GM12864 (cell line): Measurements from ENCODE around the gene IFFO2.

Source experiments
- DNase-seq: peaks from one replicate; pipeline ENCODE4 v3.0.0-alpha.2; 2011; ENCODE audit warnings: low read depth
- H3K4me3 ChIP-seq: 2 replicates; pipeline ENCODE4 v1.5.1; 2011; ENCODE audit warnings: mild to moderate bottlenecking, low read depth, low read length, control low read depth
- TF ChIP-seq, protein P1 (sequence below): IDR thresholded peaks from 2 replicates; pipeline ENCODE4 v1.5.1; 2011; ENCODE audit warnings: low read depth, mild to moderate bottlenecking, moderate library complexity, low read length, control low read depth, inconsistent platforms; ENCODE audit errors: missing control alignments

IFFO2 gene

GRCh38 chr1:18877282-18877681 is 79.2 kb downstream of the IFFO2 start:
- no peak for DNase-seq
- TF ChIP-seq, protein P1, sequence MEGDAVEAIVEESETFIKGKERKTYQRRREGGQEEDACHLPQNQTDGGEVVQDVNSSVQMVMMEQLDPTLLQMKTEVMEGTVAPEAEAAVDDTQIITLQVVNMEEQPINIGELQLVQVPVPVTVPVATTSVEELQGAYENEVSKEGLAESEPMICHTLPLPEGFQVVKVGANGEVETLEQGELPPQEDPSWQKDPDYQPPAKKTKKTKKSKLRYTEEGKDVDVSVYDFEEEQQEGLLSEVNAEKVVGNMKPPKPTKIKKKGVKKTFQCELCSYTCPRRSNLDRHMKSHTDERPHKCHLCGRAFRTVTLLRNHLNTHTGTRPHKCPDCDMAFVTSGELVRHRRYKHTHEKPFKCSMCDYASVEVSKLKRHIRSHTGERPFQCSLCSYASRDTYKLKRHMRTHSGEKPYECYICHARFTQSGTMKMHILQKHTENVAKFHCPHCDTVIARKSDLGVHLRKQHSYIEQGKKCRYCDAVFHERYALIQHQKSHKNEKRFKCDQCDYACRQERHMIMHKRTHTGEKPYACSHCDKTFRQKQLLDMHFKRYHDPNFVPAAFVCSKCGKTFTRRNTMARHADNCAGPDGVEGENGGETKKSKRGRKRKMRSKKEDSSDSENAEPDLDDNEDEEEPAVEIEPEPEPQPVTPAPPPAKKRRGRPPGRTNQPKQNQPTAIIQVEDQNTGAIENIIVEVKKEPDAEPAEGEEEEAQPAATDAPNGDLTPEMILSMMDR, result no peak
- H3K4me3 ChIP-seq, result no peak overlapping the region

- TF ChIP-seq, protein P1, result no peak
- H3K4me3 ChIP-seq, result no peak overlapping the region
- DNase-seq, result no peak
These were observed 80.3 kb downstream of the IFFO2 start for GRCh38 chr1:18876210-18876609.

DNA sequence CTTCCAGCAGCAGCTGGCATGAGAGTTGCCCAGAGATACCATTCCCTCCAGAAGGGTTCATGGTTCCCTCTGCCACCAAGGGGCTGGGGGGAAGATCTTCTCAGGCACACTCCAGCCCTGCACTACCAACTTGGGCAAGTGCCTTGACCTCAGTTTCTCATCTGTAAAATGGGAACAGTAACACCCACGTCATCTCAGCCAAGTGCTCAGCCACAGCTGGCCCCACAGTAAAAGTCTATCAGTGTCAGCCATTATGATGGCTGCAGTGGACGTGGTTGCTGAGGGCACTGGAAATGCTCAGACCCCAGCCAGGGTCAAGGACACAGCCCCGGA is 80.7 kb downstream of the IFFO2 start:
- H3K4me3 ChIP-seq, result no peak overlapping the region
- TF ChIP-seq, protein P1, result no peak
- DNase-seq, result no peak

- peak; percentile 58 for DNase-seq
- TF ChIP-seq, protein P1, result peak; percentile 94
- H3K4me3 ChIP-seq, result no peak overlapping the region
These were observed 81.2 kb downstream of the IFFO2 start for GRCh38 chr1:18875107-18875795.

DNA sequence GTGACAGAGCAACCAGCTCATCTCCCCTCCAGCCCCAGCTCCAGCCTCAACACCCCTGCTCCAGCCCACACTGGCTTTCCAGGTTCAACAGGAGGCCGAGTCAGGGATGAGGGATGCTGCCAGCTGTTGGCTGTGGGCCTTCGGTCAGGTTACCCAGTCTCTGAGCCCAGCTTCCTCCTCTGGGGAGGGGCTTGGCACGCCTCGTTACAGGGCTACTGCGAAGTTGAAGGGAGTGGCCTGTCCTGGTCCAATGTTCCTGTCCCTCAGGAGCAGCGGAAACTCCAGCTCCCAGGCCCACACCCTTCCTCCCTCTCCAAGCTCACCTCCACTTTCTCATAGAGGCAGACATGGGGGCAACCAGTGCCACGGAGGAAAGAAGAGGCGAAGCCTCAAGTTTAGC is 81.9 kb downstream of the IFFO2 start:
- no peak overlapping the region for H3K4me3 ChIP-seq
- no peak for DNase-seq
- TF ChIP-seq, protein P1, result no peak

DNA sequence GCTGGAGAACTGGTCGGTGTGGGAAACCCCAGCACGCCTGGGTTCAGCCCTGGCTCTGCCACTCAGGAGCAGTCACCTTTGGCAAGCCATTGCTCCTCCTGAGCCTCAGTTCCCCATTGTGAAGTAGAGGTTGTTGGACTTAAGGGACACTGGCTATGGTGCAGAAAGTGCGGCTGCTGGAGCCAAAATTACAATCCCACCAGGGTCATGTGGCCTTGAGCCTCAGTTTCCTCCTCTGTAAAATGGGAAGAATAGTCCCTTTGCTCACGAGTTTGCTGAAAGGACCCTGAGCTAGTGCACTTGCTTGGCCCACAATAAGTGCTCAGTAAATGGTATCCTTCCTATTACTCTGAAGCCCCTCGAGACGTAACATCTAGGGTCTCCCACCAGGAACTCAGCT is 82.4 kb downstream of the IFFO2 start:
- TF ChIP-seq, protein P1, result no peak
- no peak overlapping the region for H3K4me3 ChIP-seq
- no peak for DNase-seq

- H3K4me3 ChIP-seq, result no peak overlapping the region
- no peak for DNase-seq
- TF ChIP-seq, protein P1, result no peak
These were observed 84.3 kb downstream of the IFFO2 start for GRCh38 chr1:18872071-18872611.
